GM10266 (cell line): ENCODE data around the gene DOCK6.

Experiments used
- DNase-seq: peaks from one replicate; pipeline ENCODE4 v3.0.0; 2012; ENCODE audit errors: extremely low spot score
- CTCF ChIP-seq: IDR thresholded peaks from 2 replicates; pipeline ENCODE4 v1.5.1; 2012; ENCODE audit warnings: mild to moderate bottlenecking, low read depth; ENCODE audit not compliant: control insufficient read depth, insufficient read depth; ENCODE audit errors: missing control alignments

DOCK6 gene

GRCh38 chr19:11199517-11199916, 62.8 kb downstream of the DOCK6 start:
- DNase-seq, result no peak
- TF ChIP-seq CTCF, result no peak

- no peak for DNase-seq
- TF ChIP-seq CTCF, result no peak
These were observed 63.4 kb downstream of the DOCK6 start for GRCh38 chr19:11198769-11199424.

- no peak for TF ChIP-seq CTCF
- DNase-seq, result no peak
These were observed 64.2 kb downstream of the DOCK6 start for GRCh38 chr19:11198175-11198534.

GRCh38 chr19:11197291-11198174, 64.8 kb downstream of the DOCK6 start, which contains the start of gene KANK2:
Gene KANK2 (minus strand): TSS chr19:11197545. CDS start chr19:11194511, 3,034 bp downstream.
- DNase-seq, result peak; percentile 100

GRCh38 chr19:11196406-11197287, 65.7 kb downstream of the DOCK6 start:
- no peak for TF ChIP-seq CTCF
- peak; percentile 57 for DNase-seq

More at GRCh38 chr19:11197291-11198174, 64.8 kb downstream of the DOCK6 start, which contains the start of gene KANK2:
- no peak for TF ChIP-seq CTCF

- no peak for DNase-seq
- TF ChIP-seq CTCF, result no peak
These were observed 66.6 kb downstream of the DOCK6 start for GRCh38 chr19:11195681-11196080.
